ENCODE data around the gene PYGB. TPM values are rescaled to one million over a fixed set of nuclear protein-coding genes. Genes with fewer than 3 reads are reported as not detected.

Gene PYGB
- total RNA-seq, 1 experiment from 2014 or later = 258 TPM

DNA sequence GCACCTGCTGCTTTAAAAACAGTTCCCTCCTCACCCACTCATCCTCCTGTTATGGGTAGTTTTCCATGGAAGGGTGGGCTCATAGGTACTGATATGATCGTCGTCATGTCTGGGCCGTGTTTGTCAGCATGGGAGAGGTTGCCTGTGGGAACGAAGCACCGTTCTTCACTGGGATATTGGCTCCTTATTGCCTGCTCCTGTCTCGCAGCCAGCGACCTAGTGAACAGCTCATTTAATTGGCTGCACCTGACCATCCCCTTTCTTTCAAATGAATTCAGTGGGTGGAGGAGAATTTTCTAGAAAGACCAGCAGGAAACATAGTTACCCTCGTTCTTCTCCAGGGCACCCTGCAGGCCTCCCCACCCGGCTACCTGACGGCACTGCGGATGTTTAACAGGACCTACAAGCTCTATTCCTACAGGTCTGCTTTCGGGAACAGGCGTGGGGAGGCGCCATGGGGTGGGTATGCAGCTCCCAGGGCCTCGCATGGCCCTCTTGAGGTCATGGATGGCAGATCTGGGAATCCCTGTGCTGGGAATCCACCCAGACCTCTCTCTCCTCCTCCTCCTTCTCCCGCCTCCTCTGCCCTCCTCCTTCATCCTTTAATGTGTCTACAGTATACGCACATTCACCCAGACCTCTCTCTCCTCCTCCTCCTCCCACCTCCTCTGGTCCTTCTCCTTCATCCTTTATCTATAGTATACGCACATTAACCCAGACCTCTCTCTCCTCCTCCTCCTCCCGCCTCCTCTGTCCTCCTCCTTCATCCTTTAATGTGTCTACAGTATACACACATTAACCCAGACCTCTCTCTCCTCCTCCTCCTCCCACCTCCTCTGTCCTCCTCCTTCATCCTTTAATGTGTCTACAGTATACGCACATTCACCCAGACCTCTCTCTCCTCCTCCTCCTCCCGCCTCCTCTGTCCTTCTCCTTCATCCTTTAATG, 30.4 kb upstream of the PYGB start:
- Mint-ChIP-seq H3K9me3 (ENCODE audit: low read depth, unreplicated experiment) (no peaks in the 10 kb centered on the region), H3K4me3 (ENCODE audit: low read depth, unreplicated experiment) (no peak overlapping the region), H3K4me1 (ENCODE audit: low read depth, unreplicated experiment) (no peaks in the 10 kb centered on the region), H3K27me3 (ENCODE audit: unreplicated experiment) (no peaks in the 10 kb centered on the region), H3K27ac (ENCODE audit: unreplicated experiment) (no peak overlapping the region), H3K36me3 (ENCODE audit: insufficient read depth, unreplicated experiment) (no peaks in the 10 kb centered on the region)
- no peak for DNase-seq
- no TSS peak for BruUV-seq (replicated peaks)
- CTCF ChIA-PET = no interaction called here
- intact Hi-C loops (cut with micrococcal nuclease; ENCODE audit: unreplicated experiment) = no loop called here
- TF ChIP-seq, protein P1, sequence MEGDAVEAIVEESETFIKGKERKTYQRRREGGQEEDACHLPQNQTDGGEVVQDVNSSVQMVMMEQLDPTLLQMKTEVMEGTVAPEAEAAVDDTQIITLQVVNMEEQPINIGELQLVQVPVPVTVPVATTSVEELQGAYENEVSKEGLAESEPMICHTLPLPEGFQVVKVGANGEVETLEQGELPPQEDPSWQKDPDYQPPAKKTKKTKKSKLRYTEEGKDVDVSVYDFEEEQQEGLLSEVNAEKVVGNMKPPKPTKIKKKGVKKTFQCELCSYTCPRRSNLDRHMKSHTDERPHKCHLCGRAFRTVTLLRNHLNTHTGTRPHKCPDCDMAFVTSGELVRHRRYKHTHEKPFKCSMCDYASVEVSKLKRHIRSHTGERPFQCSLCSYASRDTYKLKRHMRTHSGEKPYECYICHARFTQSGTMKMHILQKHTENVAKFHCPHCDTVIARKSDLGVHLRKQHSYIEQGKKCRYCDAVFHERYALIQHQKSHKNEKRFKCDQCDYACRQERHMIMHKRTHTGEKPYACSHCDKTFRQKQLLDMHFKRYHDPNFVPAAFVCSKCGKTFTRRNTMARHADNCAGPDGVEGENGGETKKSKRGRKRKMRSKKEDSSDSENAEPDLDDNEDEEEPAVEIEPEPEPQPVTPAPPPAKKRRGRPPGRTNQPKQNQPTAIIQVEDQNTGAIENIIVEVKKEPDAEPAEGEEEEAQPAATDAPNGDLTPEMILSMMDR (IDR thresholded peaks at IDR 0.05; ENCODE audit: unreplicated experiment) = no peak

DNA sequence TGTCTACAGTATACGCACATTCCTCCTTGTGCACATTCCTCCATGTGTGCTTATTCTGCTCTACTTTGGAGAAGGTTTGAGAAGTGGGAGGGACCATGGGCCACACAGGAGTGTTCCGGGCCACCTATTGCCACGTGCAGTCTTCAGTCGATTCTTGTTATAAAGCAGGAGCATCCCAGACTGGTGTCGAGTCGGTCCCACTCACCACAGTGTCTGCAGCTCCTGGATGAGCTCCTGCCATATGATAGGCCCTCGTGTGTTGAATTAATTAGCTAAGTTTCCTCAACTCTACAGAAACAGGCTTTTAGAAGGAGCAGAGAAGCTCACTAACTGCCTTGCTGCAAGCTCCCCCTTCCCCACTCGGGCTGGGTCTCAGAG, 29.8 kb upstream of the PYGB start:
- TF ChIP-seq, protein P1 (IDR thresholded peaks at IDR 0.05; ENCODE audit: unreplicated experiment) = no peak
- Mint-ChIP-seq H3K4me1 (ENCODE audit: low read depth, unreplicated experiment) (no peaks in the 10 kb centered on the region), H3K4me3 (ENCODE audit: low read depth, unreplicated experiment) (no peak overlapping the region), H3K36me3 (ENCODE audit: insufficient read depth, unreplicated experiment) (peaks cover 2% of the 10 kb centered on the region), H3K9me3 (ENCODE audit: low read depth, unreplicated experiment) (no peaks in the 10 kb centered on the region), H3K27ac (ENCODE audit: unreplicated experiment) (no peak overlapping the region), H3K27me3 (ENCODE audit: unreplicated experiment) (no peaks in the 10 kb centered on the region)
- CTCF ChIA-PET = no interaction called here
- no TSS peak for BruUV-seq (replicated peaks)
- DNase-seq = no peak
- intact Hi-C loops (cut with micrococcal nuclease; ENCODE audit: unreplicated experiment) = no loop called here

DNA sequence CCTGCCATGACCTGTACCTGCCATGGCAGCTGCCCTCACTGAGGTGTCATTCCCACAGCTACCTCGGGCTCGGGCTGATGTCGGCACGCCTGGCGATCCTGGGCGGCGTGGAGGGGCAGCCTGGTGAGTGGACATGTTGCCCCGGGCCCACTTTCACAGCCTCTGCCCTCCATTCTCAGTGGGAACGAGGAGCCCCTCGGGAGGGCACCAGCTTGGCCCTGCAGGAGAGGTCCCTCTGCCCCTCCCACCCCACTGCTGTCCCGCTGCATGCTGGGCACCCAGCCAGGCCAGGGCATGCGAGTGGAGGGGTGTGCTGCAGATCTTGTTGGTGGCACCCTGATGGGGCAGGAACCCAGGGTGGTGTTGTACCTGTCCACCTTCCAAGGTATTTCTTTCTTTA, 29.4 kb upstream of the PYGB start:
- peaks cover 5% of the 10 kb centered on the region for H3K36me3 Mint-ChIP-seq (ENCODE audit: insufficient read depth, unreplicated experiment)
- TF ChIP-seq, protein P1 (IDR thresholded peaks at IDR 0.05; ENCODE audit: unreplicated experiment) = no peak

DNA sequence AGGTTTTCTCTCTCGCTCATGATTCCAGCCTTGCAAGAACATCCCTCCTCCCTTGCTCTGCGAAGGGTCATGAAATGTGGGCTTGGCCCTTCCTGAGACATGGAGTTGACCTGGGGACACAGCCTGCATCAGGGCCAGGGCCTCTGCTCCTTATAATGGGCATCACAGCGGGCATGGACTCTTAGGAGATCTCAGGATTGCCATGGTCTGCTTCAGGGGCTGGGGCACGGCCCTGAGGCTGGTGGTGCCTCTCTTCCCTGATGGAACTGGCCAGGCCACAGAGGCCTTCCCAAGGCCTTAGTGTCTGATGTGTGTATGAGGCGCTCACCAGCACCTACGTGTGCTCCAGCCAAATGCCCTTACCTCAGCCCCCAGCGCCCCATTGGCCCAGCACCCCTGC, 28.5 kb upstream of the PYGB start:
- H3K27ac Mint-ChIP-seq (ENCODE audit: unreplicated experiment) = no peak overlapping the region
- TF ChIP-seq, protein P1 (IDR thresholded peaks at IDR 0.05; ENCODE audit: unreplicated experiment) = no peak
- CTCF ChIA-PET = no interaction called here
- H3K9me3 Mint-ChIP-seq (ENCODE audit: low read depth, unreplicated experiment) = no peaks in the 10 kb centered on the region
- no TSS peak for BruUV-seq (replicated peaks)
- H3K4me1 Mint-ChIP-seq (ENCODE audit: low read depth, unreplicated experiment) = no peaks in the 10 kb centered on the region
- no peak for DNase-seq
- no peak overlapping the region for H3K4me3 Mint-ChIP-seq (ENCODE audit: low read depth, unreplicated experiment)
- peaks cover 5% of the 10 kb centered on the region for H3K36me3 Mint-ChIP-seq (ENCODE audit: insufficient read depth, unreplicated experiment)
- intact Hi-C loops (cut with micrococcal nuclease; ENCODE audit: unreplicated experiment) = no loop called here
- no peaks in the 10 kb centered on the region for H3K27me3 Mint-ChIP-seq (ENCODE audit: unreplicated experiment)

More for the DNA sequence above, 29.4 kb upstream of the PYGB start:
- Mint-ChIP-seq H3K4me1 (ENCODE audit: low read depth, unreplicated experiment) (no peaks in the 10 kb centered on the region), H3K4me3 (ENCODE audit: low read depth, unreplicated experiment) (no peak overlapping the region), H3K27me3 (ENCODE audit: unreplicated experiment) (no peaks in the 10 kb centered on the region), H3K9me3 (ENCODE audit: low read depth, unreplicated experiment) (no peaks in the 10 kb centered on the region), H3K27ac (ENCODE audit: unreplicated experiment) (no peak overlapping the region)
- BruUV-seq (replicated peaks) = no TSS peak
- no peak for DNase-seq
- intact Hi-C loops (cut with micrococcal nuclease; ENCODE audit: unreplicated experiment) = no loop called here
- CTCF ChIA-PET = no interaction called here
